ENCODE data around the gene ROR2.
"Not testable (repeated sequence)": the region's sequence is repeated elsewhere in the genome, so short reads cannot be mapped to it uniquely, and the experiment has no call there.

Gene ROR2

DNA sequence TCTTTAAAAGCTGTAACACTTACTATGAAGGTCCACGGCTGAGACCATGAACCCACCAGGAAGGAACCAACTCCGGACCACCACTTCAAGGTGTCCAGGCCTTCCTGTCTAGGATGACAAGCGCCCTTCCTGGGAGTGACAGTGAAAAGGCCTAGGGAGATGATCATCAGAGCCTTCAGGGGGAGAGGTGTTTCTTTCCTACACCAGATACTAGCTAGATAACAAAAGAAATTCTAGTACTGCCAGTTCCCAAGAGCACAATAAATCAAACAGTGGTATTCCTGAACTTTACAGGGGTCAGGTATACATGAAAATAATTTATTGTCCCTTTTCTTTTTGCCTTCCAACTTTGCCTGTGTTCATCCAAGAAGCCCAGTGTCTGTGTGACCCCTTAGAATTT is 432.2 kb downstream of the ROR2 start:
- H3K4me3 ChIP-seq (ENCODE audit: low read depth in 1 of 2, low read length in 2 of 2), result no peak overlapping the region
- no peaks in the 10 kb centered on the region for H4K20me1 ChIP-seq (ENCODE audit: insufficient read depth, low read length)
- no peak overlapping the region for H3K9ac ChIP-seq (ENCODE audit: low read depth, low read length)
- TF ChIP-seq, protein P1, sequence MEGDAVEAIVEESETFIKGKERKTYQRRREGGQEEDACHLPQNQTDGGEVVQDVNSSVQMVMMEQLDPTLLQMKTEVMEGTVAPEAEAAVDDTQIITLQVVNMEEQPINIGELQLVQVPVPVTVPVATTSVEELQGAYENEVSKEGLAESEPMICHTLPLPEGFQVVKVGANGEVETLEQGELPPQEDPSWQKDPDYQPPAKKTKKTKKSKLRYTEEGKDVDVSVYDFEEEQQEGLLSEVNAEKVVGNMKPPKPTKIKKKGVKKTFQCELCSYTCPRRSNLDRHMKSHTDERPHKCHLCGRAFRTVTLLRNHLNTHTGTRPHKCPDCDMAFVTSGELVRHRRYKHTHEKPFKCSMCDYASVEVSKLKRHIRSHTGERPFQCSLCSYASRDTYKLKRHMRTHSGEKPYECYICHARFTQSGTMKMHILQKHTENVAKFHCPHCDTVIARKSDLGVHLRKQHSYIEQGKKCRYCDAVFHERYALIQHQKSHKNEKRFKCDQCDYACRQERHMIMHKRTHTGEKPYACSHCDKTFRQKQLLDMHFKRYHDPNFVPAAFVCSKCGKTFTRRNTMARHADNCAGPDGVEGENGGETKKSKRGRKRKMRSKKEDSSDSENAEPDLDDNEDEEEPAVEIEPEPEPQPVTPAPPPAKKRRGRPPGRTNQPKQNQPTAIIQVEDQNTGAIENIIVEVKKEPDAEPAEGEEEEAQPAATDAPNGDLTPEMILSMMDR (IDR thresholded peaks at IDR 0.05; ENCODE audit: borderline replicate concordance, extremely low read depth, low read length, poor library complexity, severe bottlenecking), result no peak
- no peak for TF ChIP-seq EZH2 (IDR thresholded peaks at IDR 0.05; ENCODE audit: borderline replicate concordance, low read depth, low read length, severe bottlenecking)
- H2AFZ ChIP-seq (ENCODE audit: low read depth, low read length), result no peak overlapping the region
- H3K4me1 ChIP-seq (ENCODE audit: insufficient read depth, low read length), result no peaks in the 10 kb centered on the region
- H3K9me3 ChIP-seq (ENCODE audit: insufficient read depth, low read length, severe bottlenecking), result no peaks in the 10 kb centered on the region
- ATAC-seq (ENCODE audit: insufficient read depth, low read depth) (no peak), DNase-seq (no peak)
- no peaks in the 10 kb centered on the region for H3K79me2 ChIP-seq (ENCODE audit: insufficient read depth, low read length)
- H3K4me2 ChIP-seq (ENCODE audit: insufficient read depth, low read length), result no peak overlapping the region
- H3K36me3 ChIP-seq (ENCODE audit: insufficient read depth, low read length), result no peaks in the 10 kb centered on the region
- H3K27me3 ChIP-seq (ENCODE audit: insufficient read depth, low read length, poor library complexity), result no peaks in the 10 kb centered on the region
- H3K27ac ChIP-seq (ENCODE audit: low read length), result no peak overlapping the region

DNA sequence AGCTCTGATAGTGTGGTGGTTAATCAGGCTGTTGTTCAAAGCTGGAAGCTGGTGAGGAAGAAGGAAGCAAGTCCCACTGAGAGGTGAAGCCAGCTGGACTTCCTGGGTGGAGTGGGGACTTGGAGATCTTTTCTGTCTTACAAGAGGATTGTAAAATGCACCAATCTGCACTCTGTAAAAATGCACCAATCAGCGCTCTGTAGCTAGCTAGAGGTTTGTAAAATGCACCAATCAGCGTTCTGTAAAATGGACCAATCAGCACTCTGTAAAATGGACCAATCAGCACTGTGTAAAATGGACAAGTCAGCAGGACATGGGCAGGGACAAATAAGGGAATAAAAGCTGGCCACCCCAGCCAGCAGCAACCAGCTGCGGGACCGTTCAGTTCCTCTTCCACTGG is 432.7 kb downstream of the ROR2 start:
- not testable (repeated sequence) for H4K20me1 ChIP-seq (ENCODE audit: insufficient read depth, low read length); H3K27ac ChIP-seq (ENCODE audit: low read length); H2AFZ ChIP-seq (ENCODE audit: low read depth, low read length); DNase-seq; H3K36me3 ChIP-seq (ENCODE audit: insufficient read depth, low read length); H3K9me3 ChIP-seq (ENCODE audit: insufficient read depth, low read length, severe bottlenecking); H3K4me1 ChIP-seq (ENCODE audit: insufficient read depth, low read length); H3K4me3 ChIP-seq (ENCODE audit: low read depth in 1 of 2, low read length in 2 of 2); ATAC-seq (ENCODE audit: insufficient read depth, low read depth); H3K4me2 ChIP-seq (ENCODE audit: insufficient read depth, low read length); H3K79me2 ChIP-seq (ENCODE audit: insufficient read depth, low read length); H3K9ac ChIP-seq (ENCODE audit: low read depth, low read length); H3K27me3 ChIP-seq (ENCODE audit: insufficient read depth, low read length, poor library complexity)

DNA sequence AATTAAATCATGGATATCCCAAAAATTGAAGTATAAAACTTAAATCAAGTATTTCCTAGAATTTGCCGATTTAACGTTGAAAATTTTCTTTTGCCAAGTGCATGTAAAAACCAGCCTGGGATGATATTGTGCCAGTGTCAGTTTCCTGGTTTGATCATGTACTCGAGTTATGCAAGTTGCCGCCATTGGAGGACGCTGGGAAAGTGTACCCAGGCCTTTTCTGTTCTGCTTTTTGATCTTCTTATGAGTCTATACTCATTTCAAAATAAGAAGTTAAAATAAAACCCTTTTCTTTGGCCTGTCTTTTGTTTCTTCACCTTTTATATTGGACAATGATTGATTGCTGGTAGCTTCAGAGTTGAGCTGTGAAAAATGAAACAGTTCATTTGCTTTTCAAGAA is 433.3 kb downstream of the ROR2 start:
- Histone ChIP-seq H3K4me1 (ENCODE audit: insufficient read depth, low read length) (no peaks in the 10 kb centered on the region), H2AFZ (ENCODE audit: low read depth, low read length) (no peak overlapping the region), H3K27ac (ENCODE audit: low read length) (no peak overlapping the region), H3K4me3 (ENCODE audit: low read depth in 1 of 2, low read length in 2 of 2) (no peak overlapping the region), H3K9ac (ENCODE audit: low read depth, low read length) (no peak overlapping the region), H4K20me1 (ENCODE audit: insufficient read depth, low read length) (no peaks in the 10 kb centered on the region), H3K27me3 (ENCODE audit: insufficient read depth, low read length, poor library complexity) (no peaks in the 10 kb centered on the region), H3K79me2 (ENCODE audit: insufficient read depth, low read length) (no peaks in the 10 kb centered on the region), H3K36me3 (ENCODE audit: insufficient read depth, low read length) (no peaks in the 10 kb centered on the region), H3K9me3 (ENCODE audit: insufficient read depth, low read length, severe bottlenecking) (no peaks in the 10 kb centered on the region), H3K4me2 (ENCODE audit: insufficient read depth, low read length) (no peak overlapping the region)
- ATAC-seq (ENCODE audit: insufficient read depth, low read depth), result no peak
- TF ChIP-seq EZH2 (IDR thresholded peaks at IDR 0.05; ENCODE audit: borderline replicate concordance, low read depth, low read length, severe bottlenecking), result no peak
- TF ChIP-seq, protein P1 (IDR thresholded peaks at IDR 0.05; ENCODE audit: borderline replicate concordance, extremely low read depth, low read length, poor library complexity, severe bottlenecking), result no peak
- no peak for DNase-seq

DNA sequence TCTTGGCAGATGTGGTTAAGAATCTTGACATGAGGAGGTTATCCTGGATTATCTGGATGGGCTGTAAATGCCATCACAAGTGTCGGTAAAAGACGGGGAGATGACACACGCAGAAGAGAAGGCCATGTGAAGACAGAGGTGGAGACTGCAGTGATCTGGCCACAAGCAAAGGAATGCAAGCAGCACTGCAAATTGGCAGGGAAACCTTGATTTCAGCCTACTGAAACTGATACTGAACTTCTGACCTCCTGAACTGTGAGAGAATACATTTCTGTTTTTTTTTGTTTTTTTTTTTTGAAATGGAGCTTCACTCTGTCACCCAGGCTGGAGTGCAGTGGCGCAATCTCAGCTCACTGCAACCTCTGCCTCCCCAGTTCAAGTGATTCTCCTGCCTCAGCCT is 433.9 kb downstream of the ROR2 start:
- H3K4me2 ChIP-seq (ENCODE audit: insufficient read depth, low read length), result no peak overlapping the region
- H3K79me2 ChIP-seq (ENCODE audit: insufficient read depth, low read length), result no peaks in the 10 kb centered on the region
- no peaks in the 10 kb centered on the region for H3K27me3 ChIP-seq (ENCODE audit: insufficient read depth, low read length, poor library complexity)
- H3K36me3 ChIP-seq (ENCODE audit: insufficient read depth, low read length), result no peaks in the 10 kb centered on the region
- H3K4me1 ChIP-seq (ENCODE audit: insufficient read depth, low read length), result no peaks in the 10 kb centered on the region
- H4K20me1 ChIP-seq (ENCODE audit: insufficient read depth, low read length), result no peaks in the 10 kb centered on the region
- H2AFZ ChIP-seq (ENCODE audit: low read depth, low read length), result no peak overlapping the region
- no peak overlapping the region for H3K9ac ChIP-seq (ENCODE audit: low read depth, low read length)
- no peaks in the 10 kb centered on the region for H3K9me3 ChIP-seq (ENCODE audit: insufficient read depth, low read length, severe bottlenecking)
- DNase-seq (no peak), ATAC-seq (ENCODE audit: insufficient read depth, low read depth) (no peak)
- TF ChIP-seq EZH2 (IDR thresholded peaks at IDR 0.05; ENCODE audit: borderline replicate concordance, low read depth, low read length, severe bottlenecking), result no peak
- TF ChIP-seq, protein P1 (IDR thresholded peaks at IDR 0.05; ENCODE audit: borderline replicate concordance, extremely low read depth, low read length, poor library complexity, severe bottlenecking), result no peak
- no peak overlapping the region for H3K27ac ChIP-seq (ENCODE audit: low read length)
- H3K4me3 ChIP-seq (ENCODE audit: low read depth in 1 of 2, low read length in 2 of 2), result no peak overlapping the region
